HG03571 (cell line): ENCODE results near the gene CD300A.

Experiments used
- ATAC-seq: cut with Tn5 transposase; IDR thresholded peaks from one replicate; pipeline ENCODE4 v1.9.1; 2021; ENCODE audit not compliant: unreplicated experiment

Gene CD300A

GRCh38 chr17:74466111-74466827, at the start of gene CD300A:
Gene CD300A (plus strand): TSS chr17:74466634. CDS start chr17:74466704, 70 bp downstream.
- ATAC-seq = no peak

- ATAC-seq = no peak
Measured at GRCh38 chr17:74417178-74418045, 49.0 kb upstream of the CD300A start.

DNA sequence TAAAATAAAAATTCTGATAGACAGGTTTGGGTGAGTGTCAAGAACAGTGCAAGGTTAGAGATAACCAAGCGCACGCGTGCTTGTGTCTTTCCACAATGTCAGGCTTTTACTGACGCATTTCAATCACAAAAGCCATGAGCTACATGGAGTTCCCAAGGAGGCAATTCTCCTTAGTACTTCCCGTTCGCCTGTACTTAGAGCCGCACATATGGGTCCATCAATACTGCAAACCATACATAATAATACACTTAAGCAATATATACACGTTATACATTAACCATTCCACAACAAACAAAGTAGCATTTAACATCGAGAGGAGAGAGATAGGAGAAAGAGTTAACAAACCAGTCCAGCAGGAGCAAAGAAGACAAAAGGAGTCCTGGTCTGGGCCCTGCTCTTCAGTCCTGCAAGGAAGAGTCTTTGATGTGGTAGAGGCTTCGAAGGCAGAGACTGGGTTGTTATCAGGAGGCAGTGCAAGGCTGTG, 46.5 kb upstream of the CD300A start:
- ATAC-seq = no peak

DNA sequence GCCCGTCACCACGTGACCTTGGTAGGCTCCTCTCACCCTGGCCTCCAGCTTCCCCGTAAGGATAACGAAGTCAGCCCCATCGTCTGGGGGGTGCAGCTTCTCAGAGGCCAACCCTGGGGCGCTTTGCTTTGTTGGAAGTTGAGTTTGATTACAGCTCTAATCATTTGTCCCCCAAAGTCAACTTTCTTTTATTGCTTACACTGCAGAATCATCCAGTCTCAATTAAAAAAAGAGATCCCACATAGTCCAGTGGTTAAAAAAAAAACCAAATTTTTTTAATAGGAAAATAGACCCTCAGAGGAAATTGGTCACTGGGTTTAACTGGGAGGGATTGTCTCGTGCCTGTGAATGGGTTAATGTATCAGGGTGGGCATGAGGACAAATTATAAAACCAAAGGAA, 42.3 kb upstream of the CD300A start:
- ATAC-seq = no peak

DNA sequence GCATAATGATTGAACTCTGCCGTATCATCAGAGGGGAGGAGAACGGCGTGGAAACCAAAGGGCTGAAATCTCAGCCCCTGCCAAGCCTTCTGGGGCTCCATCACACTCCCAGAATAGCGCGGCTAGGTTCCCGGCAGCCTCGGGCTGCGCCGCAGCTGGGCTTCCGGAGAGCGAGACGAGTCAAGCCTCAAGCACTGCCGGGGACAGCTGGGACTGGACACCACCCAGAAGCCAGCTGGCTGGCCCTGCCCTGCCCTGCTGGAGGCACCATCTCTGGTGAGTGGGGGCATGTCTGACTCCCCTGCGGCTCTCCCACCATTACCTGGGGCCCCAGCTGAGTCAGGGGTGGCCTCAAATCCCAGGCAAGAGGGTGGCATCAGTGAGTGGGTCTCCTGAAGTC, 41.8 kb upstream of the CD300A start:
- no peak for ATAC-seq

GRCh38 chr17:74426551-74427047, 39.8 kb upstream of the CD300A start:
- ATAC-seq = no peak

DNA sequence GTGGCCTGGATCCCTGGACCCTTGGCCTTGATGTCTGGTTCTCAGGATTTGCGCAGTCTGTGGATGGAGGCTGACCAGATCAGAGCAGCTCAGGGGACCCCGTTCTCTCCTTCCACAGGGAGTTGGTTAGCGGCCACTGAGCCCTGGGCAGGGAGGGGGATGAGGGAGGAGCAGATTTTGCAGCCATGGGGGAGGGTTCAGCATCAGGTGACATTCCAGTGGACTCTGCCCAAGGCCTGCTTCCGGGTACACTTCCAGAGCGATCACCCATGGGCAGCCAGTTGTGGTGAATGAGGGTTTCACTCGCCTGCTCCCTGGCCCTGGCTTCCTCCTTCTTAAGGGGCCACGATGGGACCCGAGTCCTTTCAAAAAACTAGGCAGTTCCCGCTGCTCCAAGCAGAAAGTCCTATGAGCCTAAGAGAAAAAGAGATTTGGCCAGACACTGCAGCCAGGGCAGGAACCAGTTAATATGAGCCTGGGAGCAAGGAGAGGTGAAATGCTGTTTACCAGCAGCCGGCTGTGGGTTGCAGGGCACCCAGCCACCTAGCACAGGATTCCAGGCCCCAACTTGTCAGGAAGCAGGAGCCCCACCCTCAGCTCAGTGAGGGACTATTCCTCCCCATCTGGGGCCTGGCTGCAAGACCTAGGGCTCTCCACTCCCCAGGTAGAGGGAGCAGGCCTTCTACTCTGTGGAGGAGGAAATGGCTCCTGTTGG, 39.2 kb upstream of the CD300A start:
- ATAC-seq = no peak

GRCh38 chr17:74427763-74428153, 38.7 kb upstream of the CD300A start:
- ATAC-seq = no peak

DNA sequence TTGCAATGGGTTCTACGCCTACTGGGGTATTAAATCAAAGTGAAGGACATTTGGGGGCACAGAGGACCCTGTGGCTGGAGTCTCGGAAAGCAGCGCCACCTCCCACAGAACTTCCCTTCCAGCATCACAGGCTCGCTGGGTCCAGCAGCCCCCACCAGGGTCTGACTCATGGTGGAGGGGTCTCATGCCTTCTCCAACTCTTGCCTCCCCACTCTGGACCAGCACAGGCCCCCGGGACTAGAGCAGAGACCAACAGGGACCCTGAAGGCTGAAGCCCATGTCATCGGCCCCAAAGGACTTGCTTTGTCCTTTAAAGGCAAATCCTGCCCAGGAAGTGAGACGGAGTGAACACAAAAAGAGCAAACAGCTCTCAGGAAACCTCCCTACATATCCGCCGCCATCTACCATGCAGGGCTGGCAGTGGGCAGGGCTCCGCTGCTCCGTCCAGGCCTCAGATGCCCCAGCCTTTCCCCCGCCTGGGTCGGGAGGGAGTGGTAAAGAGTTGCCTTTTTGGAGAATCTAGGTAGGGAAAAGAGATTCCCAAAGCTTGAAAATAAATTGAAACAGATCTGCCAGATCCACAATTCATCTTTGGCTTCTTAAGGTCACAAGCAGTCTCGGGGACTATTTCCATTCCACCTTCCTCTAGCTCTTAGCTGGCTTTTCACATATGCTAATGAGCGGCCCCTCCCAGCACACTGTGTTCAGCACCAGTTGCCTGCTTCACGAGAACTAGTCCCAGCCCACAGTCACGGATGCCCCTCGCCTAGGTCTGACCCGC, 36.6 kb upstream of the CD300A start:
- no peak for ATAC-seq

DNA sequence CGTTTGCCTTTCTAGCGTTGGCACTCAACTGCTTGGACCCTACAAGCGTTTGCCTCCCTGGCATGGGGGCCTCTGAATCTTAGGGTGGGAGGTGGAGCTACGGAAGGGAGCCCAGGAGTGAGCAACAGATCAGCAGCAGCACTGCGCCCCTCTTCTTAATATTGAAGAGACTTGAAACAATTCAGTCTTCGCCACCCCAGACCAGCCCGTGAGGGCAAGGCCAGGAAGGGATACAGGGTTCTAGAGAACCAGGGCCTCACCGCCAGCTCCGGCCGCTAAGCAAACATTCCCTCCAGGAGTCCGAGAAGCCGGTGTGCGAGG, 36.1 kb upstream of the CD300A start:
- ATAC-seq = no peak

GRCh38 chr17:74430706-74431567, 35.5 kb upstream of the CD300A start:
- ATAC-seq = no peak

GRCh38 chr17:74431568-74432423, 34.6 kb upstream of the CD300A start, which contains the start of gene GPRC5C:
Gene GPRC5C (plus strand): TSS chr17:74432088. CDS start chr17:74439777, 7,689 bp downstream.
- ATAC-seq = no peak

- no peak for ATAC-seq
Measured at GRCh38 chr17:74432424-74432690, 34.1 kb upstream of the CD300A start.

DNA sequence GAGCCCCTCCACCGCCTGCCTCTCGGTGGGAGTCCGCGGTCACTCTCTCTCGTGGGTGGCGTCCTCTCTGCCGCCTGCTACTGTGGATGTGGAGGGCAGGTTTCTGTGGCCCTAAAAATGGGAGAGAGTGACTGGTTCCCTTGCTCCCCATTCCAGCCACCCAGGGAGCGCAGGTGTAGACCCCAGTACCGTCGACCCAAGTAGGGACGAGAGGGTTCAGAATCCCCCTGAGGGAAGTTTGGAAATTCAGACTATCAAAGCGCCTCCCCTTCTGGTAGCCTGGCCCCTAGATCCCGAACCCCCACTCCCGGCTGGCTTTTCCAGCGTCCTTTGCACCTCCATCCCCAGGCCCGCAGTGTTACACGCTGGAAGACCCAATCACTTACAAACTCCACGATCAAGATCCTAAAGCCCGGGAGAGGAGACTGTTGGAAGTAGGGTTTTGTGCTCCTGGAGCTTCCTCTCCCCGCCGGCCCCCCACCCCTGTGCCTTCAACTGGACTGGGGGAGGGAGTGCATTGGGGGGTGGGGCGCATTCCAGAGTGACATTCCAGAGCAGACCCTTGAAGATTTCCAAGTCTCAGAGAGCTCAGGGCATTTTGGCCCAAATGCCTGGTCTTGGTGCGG, 33.6 kb upstream of the CD300A start:
- ATAC-seq = no peak

DNA sequence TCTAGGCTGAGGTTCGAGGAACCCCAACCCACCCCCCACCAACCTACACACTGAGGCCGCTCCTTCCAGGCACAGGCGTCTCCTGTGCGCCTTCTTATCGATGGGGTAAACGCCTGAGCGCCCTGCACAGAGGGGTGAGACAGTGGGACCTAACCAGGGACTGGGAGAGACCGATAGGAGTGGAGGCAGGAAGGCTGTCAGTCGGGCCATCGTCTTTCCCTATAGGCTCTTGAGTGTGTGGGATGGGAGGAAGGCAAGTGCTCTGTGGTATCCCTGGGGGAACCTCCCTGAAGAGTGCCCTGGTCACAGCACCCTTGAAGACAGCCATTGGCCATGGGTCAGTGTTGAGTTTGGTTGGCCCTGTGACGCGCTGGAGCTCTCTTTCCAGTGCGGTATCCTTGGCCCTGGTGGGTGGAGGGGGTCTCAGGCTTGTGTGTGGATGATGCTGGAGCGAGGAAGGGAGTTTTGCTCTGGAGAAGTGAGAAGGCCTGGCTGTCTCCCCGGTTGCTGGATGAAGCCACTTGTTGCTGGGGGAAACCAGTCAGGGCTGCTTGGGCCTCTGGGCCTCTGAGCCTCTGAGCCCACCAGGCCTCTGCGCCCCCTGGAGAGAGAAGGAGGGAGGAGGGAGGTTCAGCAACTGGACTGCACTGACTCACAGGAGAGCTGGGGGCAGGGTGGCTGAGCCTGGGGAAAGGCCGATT, 32.9 kb upstream of the CD300A start:
- no peak for ATAC-seq

DNA sequence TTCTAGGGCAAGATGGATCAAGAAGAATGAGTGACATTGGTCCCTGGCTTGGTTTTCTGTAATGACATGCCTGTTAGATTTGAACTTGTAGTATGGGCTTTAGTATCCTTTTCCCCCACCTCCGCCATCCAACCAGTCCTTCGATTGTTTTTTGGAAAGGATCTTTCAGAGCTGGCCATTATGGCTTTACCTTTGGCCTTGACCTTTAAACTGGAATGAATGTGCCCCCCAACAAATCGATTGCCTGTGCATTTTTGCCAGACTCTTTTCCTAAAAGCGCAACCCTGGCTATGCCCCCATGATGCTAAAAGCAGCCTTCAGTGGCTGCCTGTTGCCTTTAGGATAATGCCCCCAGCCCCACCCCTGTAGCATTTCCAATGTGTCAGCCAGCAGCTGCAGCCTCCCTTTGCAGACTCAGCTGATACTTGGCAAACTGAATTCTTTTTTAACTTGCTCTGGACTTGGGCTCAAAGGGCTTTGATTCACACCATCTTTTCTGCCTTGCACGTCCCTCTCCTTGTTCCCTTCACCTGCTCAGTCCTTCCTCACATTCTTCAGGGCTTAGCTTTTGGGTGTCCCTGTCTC, 30.6 kb upstream of the CD300A start:
- no peak for ATAC-seq

DNA sequence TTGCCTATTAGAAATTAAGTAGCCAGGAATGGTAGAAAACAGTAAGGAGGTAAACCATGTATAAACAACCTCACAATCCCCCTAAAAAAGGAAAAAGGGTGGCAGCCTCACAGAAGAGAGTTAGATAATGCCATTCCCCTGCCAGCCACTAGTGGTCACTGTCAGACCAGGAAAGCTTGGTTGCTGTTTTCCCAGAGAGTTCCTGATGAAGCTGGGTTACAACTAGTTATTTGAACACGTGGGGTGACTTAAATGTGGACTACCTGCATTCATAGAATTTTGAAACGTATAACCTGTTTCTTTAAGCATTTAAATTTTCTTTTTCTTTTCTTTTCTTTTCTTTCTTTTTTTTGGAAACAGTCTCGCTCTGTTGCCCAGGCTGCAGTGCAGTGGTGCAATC, 28.7 kb upstream of the CD300A start:
- ATAC-seq = no peak
